IMR-90 (cell line): ENCODE data around the gene NFASC. TPM values are rescaled to one million over a fixed set of nuclear protein-coding genes. Genes with fewer than 3 reads are reported as not detected.

Experiments used
- ATAC-seq: fragments of 200-7000 bp; cut with Tn5 transposase; 2 replicates; pipeline ENCODE4 v1.9.1; 2020; ENCODE audit warnings: low read depth, mild to moderate bottlenecking, moderate library complexity
- BruUV-seq: library from RNA; stranded (reverse); fragments of 400-500 nt; replicated peaks from 2 replicates; lab custom pipeline; 2021; lab: Mats Ljungman, UMichigan
- CTCF ChIA-PET: fragments of 300-600 bp; formaldehyde crosslinking; extraction: SDS; loops from one replicate; lab custom pipeline; 2021; ENCODE audit warnings: antibody characterized with exemption; lab: Yijun Ruan, JAX
- POLR2A ChIA-PET: fragments of 300-600 bp; sonication (Branson Sonifier 250); formaldehyde crosslinking; loops from one replicate; lab custom pipeline; 2022; ENCODE audit warnings: antibody characterized with exemption; ENCODE audit not compliant: unreplicated experiment; lab: Charles Lee
- DNase-seq: peaks from one replicate; pipeline ENCODE4 v3.0.0; 2013
- H2AFZ ChIP-seq: replicated peaks from 2 replicates; pipeline ENCODE3; 2013; ENCODE audit warnings: low read length, mild to moderate bottlenecking; ENCODE audit not compliant: poor library complexity
- H2AK5ac ChIP-seq: 2 replicates; pipeline ENCODE4 v1.6.1; 2013; ENCODE audit warnings: low read depth, low read length, inconsistent platforms
- H2AK9ac ChIP-seq: replicated peaks from 2 replicates; pipeline ENCODE3; 2013; ENCODE audit warnings: mild to moderate bottlenecking, low read depth, low read length, moderate library complexity; ENCODE audit not compliant: poor library complexity
- H2BK120ac ChIP-seq: 2 replicates; pipeline ENCODE4 v1.6.1; 2013; ENCODE audit warnings: low read depth, low read length, inconsistent platforms
- H2BK15ac ChIP-seq: 3 replicates; pipeline ENCODE4 v1.6.1; 2013; ENCODE audit warnings: low read depth, low read length, inconsistent platforms
- H2BK20ac ChIP-seq: 2 replicates; pipeline ENCODE4 v1.6.1; 2013; ENCODE audit warnings: low read depth, mild to moderate bottlenecking, inconsistent platforms, low read length, moderate library complexity
- H2BK5ac ChIP-seq: 2 replicates; pipeline ENCODE4 v1.6.1; 2013; ENCODE audit warnings: mild to moderate bottlenecking, low read depth, low read length, inconsistent platforms; ENCODE audit not compliant: poor library complexity, severe bottlenecking
- H3K14ac ChIP-seq: replicated peaks from 2 replicates; pipeline ENCODE4 v1.6.1; 2013; ENCODE audit warnings: low read depth, low read length, inconsistent platforms
- H3K18ac ChIP-seq: 2 replicates; pipeline ENCODE4 v1.6.1; 2013; ENCODE audit warnings: low read depth, low read length, control low read depth
- H3K23ac ChIP-seq: 2 replicates; pipeline ENCODE4 v1.6.1; 2013; ENCODE audit warnings: low read depth, low read length, inconsistent platforms
- H3K27ac ChIP-seq: 2 replicates; pipeline ENCODE4 v1.5.1; 2013; ENCODE audit warnings: mild to moderate bottlenecking, control low read depth, low read length; ENCODE audit not compliant: insufficient read depth
- H3K27me3 ChIP-seq: 2 replicates; pipeline ENCODE4 v1.6.1; 2013; ENCODE audit warnings: low read length; ENCODE audit not compliant: control insufficient read depth, insufficient read depth
- H3K36me3 ChIP-seq: 2 replicates; pipeline ENCODE4 v1.6.1; 2013; ENCODE audit warnings: low read length, mixed read lengths; ENCODE audit not compliant: control insufficient read depth, insufficient read depth
- H3K4ac ChIP-seq: 2 replicates; pipeline ENCODE4 v1.6.1; 2013; ENCODE audit warnings: low read depth, low read length, inconsistent platforms
- H3K4me1 ChIP-seq: 2 replicates; pipeline ENCODE4 v1.6.1; 2013; ENCODE audit warnings: low read length, mixed read lengths; ENCODE audit not compliant: control insufficient read depth, insufficient read depth
- H3K4me2 ChIP-seq: 2 replicates; pipeline ENCODE4 v1.6.1; 2013; ENCODE audit warnings: low read depth, mild to moderate bottlenecking, control low read depth, low read length, moderate library complexity
- H3K4me3 ChIP-seq: 2 replicates; pipeline ENCODE4 v1.5.1; 2013; ENCODE audit warnings: low read depth, mild to moderate bottlenecking, control low read depth, low read length, moderate library complexity; ENCODE audit not compliant: insufficient read depth
- H3K56ac ChIP-seq: 2 replicates; pipeline ENCODE4 v1.6.1; 2013; ENCODE audit warnings: low read length, inconsistent platforms; ENCODE audit not compliant: insufficient read depth; ENCODE audit errors: extremely low read depth
- H3K79me1 ChIP-seq, 2 experiments: 2 replicates each; pipeline ENCODE4 v1.6.1; 2013; ENCODE audit warnings: low read length in 2 of 2, inconsistent platforms in 1 of 2, low read depth in 1 of 2
- H3K9ac ChIP-seq: 2 replicates; pipeline ENCODE4 v1.6.1; 2013; ENCODE audit warnings: low read depth, low read length, control low read depth
- H3K9me1 ChIP-seq: 2 replicates; pipeline ENCODE4 v1.6.1; 2013; ENCODE audit warnings: low read length, inconsistent platforms; ENCODE audit not compliant: insufficient read depth
- H3K9me3 ChIP-seq: 2 replicates; pipeline ENCODE4 v1.6.1; 2013; ENCODE audit warnings: low read length; ENCODE audit not compliant: control insufficient read depth, insufficient read depth
- H4K20me1 ChIP-seq: 2 replicates; pipeline ENCODE4 v1.6.1; 2013; ENCODE audit warnings: low read length, inconsistent platforms; ENCODE audit not compliant: insufficient read depth
- H4K5ac ChIP-seq: 2 replicates; pipeline ENCODE4 v1.6.1; 2013; ENCODE audit warnings: mild to moderate bottlenecking, low read depth, low read length, control low read depth
- H4K8ac ChIP-seq, 2 experiments: 2 replicates each; pipeline ENCODE4 v1.6.1; 2013; ENCODE audit warnings: low read depth in 2 of 2, low read length in 2 of 2, control low read depth in 1 of 2, inconsistent platforms in 1 of 2
- H4K91ac ChIP-seq: 2 replicates; pipeline ENCODE4 v1.6.1; 2013; ENCODE audit warnings: low read depth, low read length, inconsistent platforms; ENCODE audit not compliant: insufficient read depth
- MAZ ChIP-seq: IDR thresholded peaks from 2 replicates; pipeline ENCODE4 v1.6.1; 2012; ENCODE audit warnings: low read depth, mild to moderate bottlenecking, low read length, improper control_type of control experiment, moderate library complexity, borderline replicate concordance
- NFE2L2 ChIP-seq: fragments of 150-350 bp; IDR thresholded peaks from 2 replicates; pipeline ENCODE4 v1.6.1; 2016; ENCODE audit warnings: low read depth, mild to moderate bottlenecking, low read length
- RCOR1 ChIP-seq: IDR thresholded peaks from 2 replicates; pipeline ENCODE4 v1.6.1; 2012; ENCODE audit warnings: mild to moderate bottlenecking, low read length, improper control_type of control experiment; ENCODE audit not compliant: insufficient replicate concordance
- SMC3 ChIP-seq: fragments of 150-350 bp; IDR thresholded peaks from 2 replicates; pipeline ENCODE4 v1.6.1; 2016; ENCODE audit warnings: low read depth, mild to moderate bottlenecking, antibody characterized with exemption, low read length, moderate library complexity
- WGBS, 2 experiments: methylation state at CpG; one replicate each; pipeline versions ENCODE4 v1.1.5 to v1.1.7; 2013; ENCODE audit warnings: missing lambda C conversion rate in 2 of 2; ENCODE audit not compliant: insufficient read length in 1 of 2; ENCODE audit errors: extremely low coverage in 2 of 2; 5-methylcytosine and 5-hydroxymethylcytosine counted together
- dilution Hi-C: fragments of 300-500 bp; cut with HindIII; formaldehyde crosslinking; loops from one replicate; pipeline ENCODE4 v1.14.3; 2018; ENCODE audit warnings: low sequenced_read_pairs; ENCODE audit not compliant: unreplicated experiment
- in situ Hi-C: fragments of 300-500 bp; cut with MboI; formaldehyde crosslinking; loops from 3 replicates; pipeline ENCODE4 v1.14.3; 2019; ENCODE audit warnings: low sequenced_read_pairs, inconsistent platforms, mixed read lengths
- intact Hi-C: fragments of 100-400 bp; cut with micrococcal nuclease; formaldehyde crosslinking; loops from 2 replicates; pipeline ENCODE4 v1.10.0; 2022
- polyA plus RNA-seq, 3 experiments: library from polyadenylated mRNA; depleted of rRNA; stranded (reverse); fragments of >200 nt; gene quantifications; 2 replicates each; pipeline ENCODE4 v1.2.3, GENCODE V29; 2012; ENCODE audit warnings: low replicate concordance in 1 of 3
- total RNA-seq: library from RNA; depleted of rRNA; stranded (reverse); fragments of >200 nt; gene quantifications from 2 replicates; pipeline ENCODE4 v1.2.3, GENCODE V29; 2012

NFASC gene
- total and polyA plus RNA-seq, 2 of the 4 experiments (the other 2 are of a cell fraction): 0.18 to 0.79 TPM

GRCh38 chr1:204866051-204866596 is 4.5 kb upstream of the NFASC start:
- H3K56ac ChIP-seq: no peak overlapping the region
- no peaks in the 10 kb centered on the region for H3K9me1 ChIP-seq
- no peak overlapping the region for H2AFZ ChIP-seq
- no peak overlapping the region for H2AK9ac ChIP-seq
- H3K4me2 ChIP-seq: no peak overlapping the region
- 55% methylated on average over 2 of the region's 5 CpGs; no CpG with 5 or more reads in 1 of the 2 experiments for WGBS, 2 experiments
- no peak overlapping the region for H2BK120ac ChIP-seq
- DNase-seq (no peak), ATAC-seq (no peak)
- intact Hi-C loops: no loop called here
- no peaks in the 10 kb centered on the region for H3K9me3 ChIP-seq
- no peak overlapping the region for H3K18ac ChIP-seq
- no peak overlapping the region for H2BK5ac ChIP-seq
- no peak overlapping the region for H2AK5ac ChIP-seq
- no TSS peak for BruUV-seq
- no peaks in the 10 kb centered on the region; the same call in 1 of the 2 replicates for H4K20me1 ChIP-seq
- CTCF ChIA-PET: no interaction called here
- H3K14ac ChIP-seq: no peak overlapping the region
- no peak overlapping the region for H4K5ac ChIP-seq
- POLR2A ChIA-PET: no interaction called here
- no peak overlapping the region for H4K91ac ChIP-seq
- no peak overlapping the region for H2BK15ac ChIP-seq
- H3K36me3 ChIP-seq: no peaks in the 10 kb centered on the region
- H3K27me3 ChIP-seq: 0 out of 2 replicates have a peak, but pooled peaks cover 3% of the 10 kb centered on the region
- H3K4ac ChIP-seq: no peak overlapping the region
- no peak overlapping the region for H3K27ac ChIP-seq
- in situ Hi-C loops: no loop called here
- H3K9ac ChIP-seq: no peak overlapping the region
- TF ChIP-seq SMC3: no peak
- TF ChIP-seq NFE2L2: no peak
- no peak for TF ChIP-seq MAZ
- no peak for TF ChIP-seq RCOR1
- no peaks in the 10 kb centered on the region for H3K4me1 ChIP-seq
- no peak overlapping the region for H3K23ac ChIP-seq
- H4K8ac ChIP-seq: no peak overlapping the region
- H2BK20ac ChIP-seq: no peak overlapping the region
- dilution Hi-C loops: no loop called here
- H3K4me3 ChIP-seq: no peak overlapping the region
- no peaks in the 10 kb centered on the region for H3K79me1 ChIP-seq
